CD14-positive monocyte (primary cell): ENCODE results near the gene CTNNBL1. TPM values are rescaled to one million over a fixed set of nuclear protein-coding genes. Genes with fewer than 3 reads are reported as not detected.

Experiments
- DNase-seq, 3 donors: peaks; one replicate each; pipeline ENCODE4 v3.0.0-alpha.2; 2011 to 2022
- H2AFZ ChIP-seq: 2 replicates; pipeline ENCODE4 v1.6.0; 2012; ENCODE audit warnings: mild to moderate bottlenecking, low read depth, low read length, inconsistent platforms; ENCODE audit not compliant: insufficient read depth, poor library complexity, severe bottlenecking
- H3K27ac ChIP-seq, 2 donors: 1 replicate in 1 of 2; 2 replicates in 1 of 2; pipeline ENCODE4 v1.5.1; 2012 to 2013; ENCODE audit warnings: low read length in 2 of 2, control low read depth in 1 of 2, inconsistent platforms in 1 of 2, low read depth in 1 of 2, mild to moderate bottlenecking in 1 of 2
- H3K27me3 ChIP-seq, 2 donors: one replicate each; pipeline versions ENCODE4 v1.6.0 to v1.6.1; 2011 to 2013; ENCODE audit warnings: low read length in 2 of 2; ENCODE audit not compliant: control insufficient read depth in 2 of 2, insufficient read depth in 2 of 2
- H3K36me3 ChIP-seq, 2 donors: replicated peaks in 1 of 2; 1 replicate in 1 of 2; 2 replicates in 1 of 2; pipeline versions ENCODE4 v1.5.1 to v1.6.1; 2012 to 2013; ENCODE audit warnings: low read length in 2 of 2, control low read depth in 1 of 2, inconsistent platforms in 1 of 2, mild to moderate bottlenecking in 1 of 2; ENCODE audit not compliant: insufficient read depth in 2 of 2, control insufficient read depth in 1 of 2
- H3K4me1 ChIP-seq, 2 donors: 1 replicate in 1 of 2; 2 replicates in 1 of 2; pipeline versions ENCODE4 v1.5.1 to v1.6.1; 2012 to 2013; ENCODE audit warnings: low read length in 2 of 2, control low read depth in 1 of 2, inconsistent platforms in 1 of 2, mild to moderate bottlenecking in 1 of 2, moderate library complexity in 1 of 2; ENCODE audit not compliant: insufficient read depth in 2 of 2, control insufficient read depth in 1 of 2
- H3K4me2 ChIP-seq: replicated peaks from 2 replicates; pipeline ENCODE3; 2012; ENCODE audit warnings: low read length, moderate library complexity, mild to moderate bottlenecking; ENCODE audit not compliant: poor library complexity, severe bottlenecking; ENCODE audit errors: extremely low read depth
- H3K4me3 ChIP-seq, 3 experiments: fragments of 200-600 bp in 1 of 3; sonication (generic) in 1 of 3; replicated peaks in 1 of 3; 1 replicate in 2 of 3; 2 replicates in 1 of 3; pipeline ENCODE4 v1.5.1; 2011 to 2013; ENCODE audit warnings: low read length in 3 of 3, mild to moderate bottlenecking in 3 of 3, control low read depth in 2 of 3, low read depth in 2 of 3, inconsistent platforms in 1 of 3, moderate library complexity in 1 of 3
- H3K79me2 ChIP-seq: 2 replicates; pipeline ENCODE4 v1.6.0; 2012; ENCODE audit warnings: mild to moderate bottlenecking, control low read depth, inconsistent platforms, low read length, moderate library complexity; ENCODE audit not compliant: insufficient read depth
- H3K9ac ChIP-seq: 2 replicates; pipeline ENCODE4 v1.6.0; 2017; ENCODE audit warnings: low read length, mild to moderate bottlenecking; ENCODE audit not compliant: insufficient read depth, poor library complexity, severe bottlenecking
- H3K9me3 ChIP-seq, 2 donors: replicated peaks in 1 of 2; 1 replicate in 1 of 2; 2 replicates in 1 of 2; pipeline versions ENCODE4 v1.5.1 to v1.6.1; 2012 to 2013; ENCODE audit warnings: low read length in 2 of 2, control low read depth in 1 of 2; ENCODE audit not compliant: control insufficient read depth in 1 of 2, insufficient read depth in 1 of 2
- H4K20me1 ChIP-seq: 2 replicates; pipeline ENCODE4 v1.6.0; 2012; ENCODE audit warnings: mild to moderate bottlenecking, low read length, control low read depth, moderate library complexity; ENCODE audit not compliant: insufficient read depth
- H3K27ac Mint-ChIP-seq, 7 donors: one replicate each; pipeline ENCODE4 v1.8.0; 2020; ENCODE audit warnings: mild to moderate bottlenecking in 7 of 7, mixed read lengths in 7 of 7, moderate library complexity in 6 of 7, inconsistent platforms in 2 of 7
- H3K27me3 Mint-ChIP-seq, 3 donors: one replicate each; pipeline ENCODE4 v1.8.0; 2021 to 2022; ENCODE audit warnings: low read depth in 3 of 3, mild to moderate bottlenecking in 3 of 3, mixed read lengths in 3 of 3, moderate library complexity in 3 of 3, inconsistent platforms in 1 of 3
- H3K36me3 Mint-ChIP-seq, 2 donors: one replicate each; pipeline ENCODE4 v1.8.0; 2020; ENCODE audit warnings: mixed read lengths in 2 of 2, inconsistent platforms in 1 of 2, mild to moderate bottlenecking in 1 of 2
- H3K4me1 Mint-ChIP-seq: one replicate; pipeline ENCODE4 v1.8.0; 2020; ENCODE audit warnings: mild to moderate bottlenecking, mixed read lengths
- H3K4me3 Mint-ChIP-seq, 2 donors: one replicate each; pipeline ENCODE4 v1.8.0; 2020; ENCODE audit warnings: mild to moderate bottlenecking in 2 of 2, mixed read lengths in 2 of 2, moderate library complexity in 1 of 2
- H3K9me3 Mint-ChIP-seq, 7 donors: one replicate each; pipeline ENCODE4 v1.8.0; 2020 to 2022; ENCODE audit warnings: mixed read lengths in 7 of 7, mild to moderate bottlenecking in 6 of 7, moderate library complexity in 6 of 7, inconsistent platforms in 2 of 7
- WGBS: methylation state at CpG from one replicate; pipeline ENCODE4 v1.1.5; 2013; ENCODE audit warnings: missing lambda C conversion rate; ENCODE audit not compliant: insufficient coverage; 5-methylcytosine and 5-hydroxymethylcytosine counted together
- intact Hi-C, 2 donors: fragments of 100-400 bp; cut with micrococcal nuclease; formaldehyde crosslinking; loops; one replicate each; pipeline versions ENCODE4 v1.15.0 to v1.15.1; 2023
- polyA plus RNA-seq, 3 donors: library from polyadenylated mRNA; depleted of rRNA in 1 of 3; unstranded in 2 of 3; stranded (reverse) in 1 of 3; fragments of 300-500 nt in 2 of 3; fragments of >200 nt in 1 of 3; fragmentation: Illumina TruSeq in 2 of 3; gene quantifications; 1 replicate in 2 of 3; 2 replicates in 1 of 3; pipeline ENCODE4 v1.2.3, GENCODE V29; 2012 to 2021
- TF ChIP-seq, protein P1 (sequence below): fragments of 200-600 bp; IDR thresholded peaks from one replicate; pipeline ENCODE4 v1.8.0; 2022; ENCODE audit warnings: antibody characterized with exemption, mild to moderate bottlenecking

CTNNBL1 gene
- polyA plus RNA-seq, 3 donors = 35.5 to 83.2 (median 77.3) TPM

DNA sequence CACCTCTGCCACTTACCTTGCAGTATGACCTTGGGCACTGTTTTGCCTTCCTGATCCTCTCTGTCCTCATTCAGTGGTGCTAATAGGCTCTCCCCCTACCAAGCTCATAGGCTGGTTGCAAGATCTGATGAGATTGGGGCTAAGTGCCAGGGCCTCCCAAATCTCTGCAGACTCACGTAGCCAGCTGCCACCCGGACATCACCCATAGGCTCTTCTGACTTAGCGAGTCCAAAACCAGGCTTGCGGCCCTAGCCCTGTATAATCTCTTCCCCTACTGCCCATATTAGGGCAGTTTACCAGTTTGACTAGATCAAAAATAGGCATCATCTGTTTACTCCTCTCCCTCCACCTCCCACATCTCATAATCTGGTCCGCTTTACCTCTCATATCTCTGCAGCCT is 154.9 kb downstream of the CTNNBL1 start:
- Histone ChIP-seq H2AFZ (no peak overlapping the region), H3K4me1 (no peaks in the 10 kb centered on the region), H3K4me2 (no peak overlapping the region), H3K4me3 (no peak overlapping the region), H3K27me3 (no peaks in the 10 kb centered on the region), H3K9me3 (no peaks in the 10 kb centered on the region), H3K9ac (no peak overlapping the region), H3K79me2 (no peaks in the 10 kb centered on the region), H4K20me1 (no peaks in the 10 kb centered on the region), H3K27ac (no peak overlapping the region), H3K36me3 (peaks cover 58 to 100% of the 10 kb centered on the region in 2 donors)
- H3K4me1 Mint-ChIP-seq = no peaks in the 10 kb centered on the region
- no peaks in the 10 kb centered on the region for H3K9me3 Mint-ChIP-seq
- intact Hi-C loops = no loop called here
- H3K36me3 Mint-ChIP-seq = peaks cover 83 to 90% of the 10 kb centered on the region in 2 donors
- DNase-seq = no peak
- H3K27me3 Mint-ChIP-seq = no peaks in the 10 kb centered on the region
- WGBS = 76% methylated on average over 5 of the region's 5 CpGs
- peak overlapping the region in 1 of 7 donors; percentile 55 for H3K27ac Mint-ChIP-seq
- TF ChIP-seq, protein P1, sequence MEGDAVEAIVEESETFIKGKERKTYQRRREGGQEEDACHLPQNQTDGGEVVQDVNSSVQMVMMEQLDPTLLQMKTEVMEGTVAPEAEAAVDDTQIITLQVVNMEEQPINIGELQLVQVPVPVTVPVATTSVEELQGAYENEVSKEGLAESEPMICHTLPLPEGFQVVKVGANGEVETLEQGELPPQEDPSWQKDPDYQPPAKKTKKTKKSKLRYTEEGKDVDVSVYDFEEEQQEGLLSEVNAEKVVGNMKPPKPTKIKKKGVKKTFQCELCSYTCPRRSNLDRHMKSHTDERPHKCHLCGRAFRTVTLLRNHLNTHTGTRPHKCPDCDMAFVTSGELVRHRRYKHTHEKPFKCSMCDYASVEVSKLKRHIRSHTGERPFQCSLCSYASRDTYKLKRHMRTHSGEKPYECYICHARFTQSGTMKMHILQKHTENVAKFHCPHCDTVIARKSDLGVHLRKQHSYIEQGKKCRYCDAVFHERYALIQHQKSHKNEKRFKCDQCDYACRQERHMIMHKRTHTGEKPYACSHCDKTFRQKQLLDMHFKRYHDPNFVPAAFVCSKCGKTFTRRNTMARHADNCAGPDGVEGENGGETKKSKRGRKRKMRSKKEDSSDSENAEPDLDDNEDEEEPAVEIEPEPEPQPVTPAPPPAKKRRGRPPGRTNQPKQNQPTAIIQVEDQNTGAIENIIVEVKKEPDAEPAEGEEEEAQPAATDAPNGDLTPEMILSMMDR = no peak
- no peak overlapping the region for H3K4me3 Mint-ChIP-seq

DNA sequence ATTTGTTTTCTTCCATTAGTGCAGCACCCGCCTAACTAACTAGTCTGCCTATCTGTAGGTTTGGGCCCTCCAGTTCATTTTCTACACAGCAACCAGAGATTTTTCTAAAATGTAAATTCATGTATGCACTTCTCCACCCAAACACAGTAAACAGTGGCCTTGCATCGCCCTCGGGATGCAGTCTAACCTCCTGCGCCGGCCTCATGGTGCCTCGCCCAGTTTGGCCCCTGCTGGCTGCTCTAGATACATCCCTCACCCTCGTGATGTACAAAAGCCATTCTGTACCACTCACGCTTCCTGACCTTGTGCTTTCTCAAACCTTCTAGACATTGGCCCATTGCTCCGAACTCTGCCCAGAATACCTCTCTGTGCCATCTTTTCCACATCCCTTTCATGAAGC is 155.3 kb downstream of the CTNNBL1 start:
- Histone ChIP-seq H3K27me3 (no peaks in the 10 kb centered on the region), H3K27ac (no peak overlapping the region), H3K9me3 (no peaks in the 10 kb centered on the region), H3K36me3 (peaks cover 58 to 100% of the 10 kb centered on the region in 2 donors), H3K4me3 (no peak overlapping the region), H2AFZ (no peak overlapping the region), H3K4me2 (no peak overlapping the region), H3K79me2 (no peaks in the 10 kb centered on the region), H4K20me1 (no peaks in the 10 kb centered on the region), H3K4me1 (no peaks in the 10 kb centered on the region), H3K9ac (no peak overlapping the region)
- TF ChIP-seq, protein P1 = no peak
- H3K27ac Mint-ChIP-seq = no peak overlapping the region
- intact Hi-C loops = no loop called here
- H3K36me3 Mint-ChIP-seq = peaks cover 82 to 90% of the 10 kb centered on the region in 2 donors
- no peak for DNase-seq
- no peaks in the 10 kb centered on the region for H3K4me1 Mint-ChIP-seq
- H3K4me3 Mint-ChIP-seq = no peak overlapping the region
- 98% methylated on average over 9 of the region's 9 CpGs for WGBS
- no peaks in the 10 kb centered on the region for H3K27me3 Mint-ChIP-seq
- H3K9me3 Mint-ChIP-seq = no peaks in the 10 kb centered on the region
